Parathyroid adenoma (tissue), 2 donors: ENCODE measurements around the gene TADA2A.

Experiments
- H2AFZ ChIP-seq: fragments of 300-600 bp; sonication (generic); one replicate; pipeline ENCODE4 v1.7.0; 2017; ENCODE audit warnings: antibody characterized with exemption, mild to moderate bottlenecking
- H3K27ac ChIP-seq: fragments of 300-600 bp; sonication (generic); one replicate; pipeline ENCODE4 v1.7.0; 2017
- H3K27me3 ChIP-seq: fragments of 300-600 bp; sonication (generic); one replicate; pipeline ENCODE4 v1.7.0; 2017; ENCODE audit warnings: low read length; ENCODE audit not compliant: control insufficient read depth, insufficient read depth
- H3K36me3 ChIP-seq: fragments of 300-600 bp; sonication (generic); one replicate; pipeline ENCODE4 v1.7.0; 2017; ENCODE audit warnings: low read length; ENCODE audit not compliant: control insufficient read depth, insufficient read depth
- H3K4me1 ChIP-seq: fragments of 300-600 bp; sonication (generic); one replicate; pipeline ENCODE4 v1.7.0; 2017; ENCODE audit warnings: control low read depth
- H3K4me2 ChIP-seq: fragments of 300-600 bp; sonication (generic); one replicate; pipeline ENCODE4 v1.7.0; 2017; ENCODE audit warnings: low read length
- H3K4me3 ChIP-seq: fragments of 300-600 bp; sonication (generic); one replicate; pipeline ENCODE4 v1.7.0; 2017; ENCODE audit warnings: low read depth, low read length
- H3K79me2 ChIP-seq: fragments of 300-600 bp; sonication (generic); one replicate; pipeline ENCODE4 v1.7.0; 2017; ENCODE audit warnings: control low read depth
- H3K9ac ChIP-seq: fragments of 300-600 bp; sonication (generic); one replicate; pipeline ENCODE4 v1.7.0; 2017; ENCODE audit warnings: mild to moderate bottlenecking
- H3K9me3 ChIP-seq: fragments of 300-600 bp; sonication (generic); one replicate; pipeline ENCODE4 v1.7.0; 2017; ENCODE audit warnings: low read length; ENCODE audit not compliant: control insufficient read depth
- TF ChIP-seq, protein P1 (sequence below): fragments of 300-600 bp; sonication (generic); IDR thresholded peaks from one replicate; pipeline ENCODE4 v1.7.0; 2017; ENCODE audit warnings: antibody characterized with exemption, mild to moderate bottlenecking
- donor health status: primary hyperparathyroidism.

The TADA2A gene

DNA sequence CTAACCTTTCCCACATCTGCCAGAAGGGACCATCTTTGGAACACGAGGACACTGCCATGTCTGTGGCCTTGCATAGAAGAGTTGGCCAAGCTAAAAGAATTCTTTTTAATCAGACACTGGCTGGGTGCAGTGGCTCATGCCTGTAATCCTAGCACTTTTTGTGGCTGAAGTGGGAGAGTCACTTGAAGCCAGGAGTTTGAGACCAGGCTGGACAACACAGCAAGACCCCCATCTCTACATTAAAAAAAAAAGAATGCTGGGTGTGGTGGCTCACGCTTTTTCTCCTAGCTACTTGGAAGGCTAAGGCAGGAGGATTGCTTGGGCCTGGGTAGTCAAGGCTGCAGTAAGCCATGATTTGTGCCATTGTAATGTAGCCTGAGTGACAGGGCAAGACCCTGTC lies 73.7 kb downstream of the TADA2A start:
- H3K4me3 ChIP-seq = no peak overlapping the region
- H3K4me2 ChIP-seq = no peak overlapping the region
- no peaks in the 10 kb centered on the region for H3K79me2 ChIP-seq
- no peaks in the 10 kb centered on the region for H3K9me3 ChIP-seq
- no peak overlapping the region for H3K9ac ChIP-seq
- TF ChIP-seq, protein P1, sequence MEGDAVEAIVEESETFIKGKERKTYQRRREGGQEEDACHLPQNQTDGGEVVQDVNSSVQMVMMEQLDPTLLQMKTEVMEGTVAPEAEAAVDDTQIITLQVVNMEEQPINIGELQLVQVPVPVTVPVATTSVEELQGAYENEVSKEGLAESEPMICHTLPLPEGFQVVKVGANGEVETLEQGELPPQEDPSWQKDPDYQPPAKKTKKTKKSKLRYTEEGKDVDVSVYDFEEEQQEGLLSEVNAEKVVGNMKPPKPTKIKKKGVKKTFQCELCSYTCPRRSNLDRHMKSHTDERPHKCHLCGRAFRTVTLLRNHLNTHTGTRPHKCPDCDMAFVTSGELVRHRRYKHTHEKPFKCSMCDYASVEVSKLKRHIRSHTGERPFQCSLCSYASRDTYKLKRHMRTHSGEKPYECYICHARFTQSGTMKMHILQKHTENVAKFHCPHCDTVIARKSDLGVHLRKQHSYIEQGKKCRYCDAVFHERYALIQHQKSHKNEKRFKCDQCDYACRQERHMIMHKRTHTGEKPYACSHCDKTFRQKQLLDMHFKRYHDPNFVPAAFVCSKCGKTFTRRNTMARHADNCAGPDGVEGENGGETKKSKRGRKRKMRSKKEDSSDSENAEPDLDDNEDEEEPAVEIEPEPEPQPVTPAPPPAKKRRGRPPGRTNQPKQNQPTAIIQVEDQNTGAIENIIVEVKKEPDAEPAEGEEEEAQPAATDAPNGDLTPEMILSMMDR = no peak
- no peak overlapping the region for H2AFZ ChIP-seq
- H3K4me1 ChIP-seq = no peaks in the 10 kb centered on the region
- no peaks in the 10 kb centered on the region for H3K36me3 ChIP-seq
- H3K27me3 ChIP-seq = no peaks in the 10 kb centered on the region
- H3K27ac ChIP-seq = no peak overlapping the region

DNA sequence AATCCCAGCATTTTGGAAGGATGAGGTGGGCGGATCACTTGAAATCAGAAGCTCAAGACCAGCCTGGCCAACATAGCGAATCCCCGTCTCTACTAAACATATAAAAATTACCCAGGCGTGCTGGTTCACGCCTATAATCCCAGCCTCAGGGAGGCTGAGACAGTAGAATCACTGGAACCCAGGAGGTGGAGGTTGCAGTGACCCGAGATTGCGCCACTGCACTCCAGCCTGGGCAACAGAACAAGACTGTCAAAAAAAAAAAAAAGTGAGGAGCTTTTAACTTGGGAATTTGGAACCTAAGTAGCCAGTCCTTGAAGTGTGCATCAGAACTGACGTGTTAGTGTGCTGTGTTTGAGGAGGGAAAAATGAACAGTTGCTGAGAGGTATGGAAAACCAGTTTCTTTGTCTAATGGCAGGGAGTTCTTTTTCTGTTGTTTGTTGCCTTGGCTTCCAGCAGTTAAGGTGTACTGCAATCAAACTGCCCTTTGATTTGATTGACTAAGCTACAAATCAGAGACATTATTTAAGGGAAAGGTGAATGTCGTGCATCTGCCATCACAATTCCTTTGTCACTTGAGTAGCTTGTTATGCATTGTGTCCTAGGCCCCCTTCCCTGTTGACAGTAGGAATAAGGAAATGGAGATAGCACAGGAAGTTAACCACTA lies 74.4 kb downstream of the TADA2A start:
- Histone ChIP-seq H3K9me3 (no peaks in the 10 kb centered on the region), H3K9ac (no peak overlapping the region), H3K4me1 (no peaks in the 10 kb centered on the region), H3K27me3 (no peaks in the 10 kb centered on the region), H3K4me3 (no peak overlapping the region), H3K36me3 (no peaks in the 10 kb centered on the region), H3K27ac (no peak overlapping the region), H3K79me2 (no peaks in the 10 kb centered on the region), H3K4me2 (no peak overlapping the region), H2AFZ (no peak overlapping the region)
- TF ChIP-seq, protein P1 = no peak

DNA sequence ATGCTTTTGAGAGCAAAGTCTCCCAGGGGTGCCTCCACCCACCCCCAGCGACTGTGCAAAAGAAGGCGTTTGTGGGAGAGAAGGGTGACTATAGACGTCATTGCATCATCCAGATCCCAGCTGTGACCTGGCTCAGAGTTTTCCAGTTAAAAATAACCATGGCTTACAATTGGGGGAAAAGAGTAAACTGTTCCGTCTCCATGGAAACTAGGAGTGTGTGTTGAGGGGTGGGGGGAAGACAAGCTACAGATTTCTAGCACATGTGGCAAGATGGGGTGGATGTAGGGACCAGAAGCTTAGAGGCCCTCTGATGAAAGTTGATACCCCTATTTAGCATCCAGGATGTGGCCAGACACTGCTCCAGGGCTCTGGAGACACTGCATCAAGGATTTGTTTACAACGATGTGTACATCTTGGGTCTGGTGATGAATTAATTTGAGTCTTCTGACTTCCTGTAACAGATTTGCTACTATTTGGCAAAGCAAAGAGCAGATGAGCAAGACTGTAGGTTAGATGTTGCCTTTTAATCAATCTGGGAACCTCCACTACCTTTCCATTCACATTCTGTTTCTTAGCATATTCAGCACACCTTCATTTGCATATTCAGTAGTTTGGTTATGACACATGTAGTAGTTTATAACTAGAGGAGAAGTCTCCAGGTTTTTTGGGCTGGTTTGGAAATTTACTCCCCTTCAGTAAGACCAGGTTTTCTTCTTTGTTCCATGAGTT lies 76.8 kb downstream of the TADA2A start:
- TF ChIP-seq, protein P1 = no peak
- H2AFZ ChIP-seq = no peak overlapping the region
- peaks cover 8% of the 10 kb centered on the region for H3K4me1 ChIP-seq
- peak overlapping the region; percentile 22 for H3K27ac ChIP-seq
- H3K9me3 ChIP-seq = no peaks in the 10 kb centered on the region
- H3K79me2 ChIP-seq = no peaks in the 10 kb centered on the region
- H3K36me3 ChIP-seq = no peaks in the 10 kb centered on the region
- no peaks in the 10 kb centered on the region for H3K27me3 ChIP-seq
- H3K4me3 ChIP-seq = no peak overlapping the region
- no peak overlapping the region for H3K4me2 ChIP-seq
- H3K9ac ChIP-seq = no peak overlapping the region

DNA sequence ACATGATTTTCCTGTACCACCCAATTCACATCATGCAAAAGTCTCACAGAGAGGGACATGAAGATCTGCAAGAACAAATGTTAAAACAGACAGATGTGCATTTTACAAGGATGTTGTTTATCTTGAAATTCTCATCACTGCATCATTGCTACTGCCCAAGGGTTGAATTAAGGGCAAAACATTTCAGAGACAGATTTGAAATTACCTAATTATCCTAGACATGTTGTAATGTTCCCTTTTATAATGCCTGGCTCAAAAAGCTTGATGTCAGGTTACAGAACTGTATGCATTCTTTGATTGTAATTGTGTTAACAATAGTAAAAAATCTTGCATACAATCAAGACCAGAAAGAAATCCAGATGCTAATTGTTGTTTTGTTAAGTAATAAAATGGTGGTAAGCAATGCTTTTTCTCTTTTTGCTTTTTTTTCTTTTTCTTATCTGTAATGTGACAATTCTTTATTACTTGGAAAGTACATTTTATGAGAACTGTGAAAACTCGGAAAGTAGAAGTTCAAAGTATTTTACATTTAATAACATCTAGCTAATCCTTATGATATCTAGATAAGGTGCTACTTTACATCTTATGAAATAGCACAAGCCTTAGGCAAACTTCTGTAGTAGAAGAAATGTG lies 79.4 kb downstream of the TADA2A start:
- Histone ChIP-seq H3K27me3 (no peaks in the 10 kb centered on the region), H3K9ac (no peak overlapping the region), H3K4me3 (no peak overlapping the region), H2AFZ (no peak overlapping the region), H3K9me3 (no peaks in the 10 kb centered on the region), H3K27ac (no peak overlapping the region), H3K36me3 (no peaks in the 10 kb centered on the region), H3K4me1 (peaks cover 8% of the 10 kb centered on the region), H3K79me2 (no peaks in the 10 kb centered on the region), H3K4me2 (no peak overlapping the region)
- TF ChIP-seq, protein P1 = no peak
